UCSD-AML1 (cell line): ENCODE data around the gene TBATA.

Source experiments
- DNase-seq: peaks from one replicate; lab custom pipeline; 2025; ENCODE audit not compliant: unreplicated experiment; lab: John Stamatoyannopoulos, UW

Gene TBATA

DNA sequence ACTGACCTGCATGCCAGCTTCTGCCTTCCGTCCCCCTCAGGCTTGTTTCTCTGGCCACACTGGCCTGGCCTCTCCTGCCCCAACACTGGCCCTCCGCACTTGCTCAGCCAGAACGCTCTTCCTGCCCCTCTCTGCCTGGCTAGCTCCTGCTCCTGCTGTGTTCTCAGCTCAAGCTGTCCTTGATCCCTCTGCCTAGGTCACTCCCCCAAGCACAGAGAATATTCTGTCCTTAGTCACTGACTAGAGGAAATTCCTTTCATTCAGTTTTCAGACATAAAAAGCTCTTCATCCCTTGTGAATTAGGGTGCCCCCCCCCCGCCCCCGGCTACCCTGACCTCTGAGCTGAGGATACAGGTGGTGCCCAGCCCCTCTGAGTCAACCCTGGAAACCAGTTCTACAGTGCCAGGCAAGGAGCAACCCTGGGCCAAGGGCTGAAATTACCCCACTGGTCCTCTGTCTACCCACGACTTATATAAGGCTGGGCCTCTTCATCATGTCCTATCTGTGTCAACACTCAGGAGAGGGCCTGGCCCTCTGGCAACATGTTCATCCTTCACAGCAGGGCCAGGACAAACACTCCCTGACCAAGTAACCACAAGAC lies 23.9 kb upstream of the TBATA start:
- no peak for DNase-seq

DNA sequence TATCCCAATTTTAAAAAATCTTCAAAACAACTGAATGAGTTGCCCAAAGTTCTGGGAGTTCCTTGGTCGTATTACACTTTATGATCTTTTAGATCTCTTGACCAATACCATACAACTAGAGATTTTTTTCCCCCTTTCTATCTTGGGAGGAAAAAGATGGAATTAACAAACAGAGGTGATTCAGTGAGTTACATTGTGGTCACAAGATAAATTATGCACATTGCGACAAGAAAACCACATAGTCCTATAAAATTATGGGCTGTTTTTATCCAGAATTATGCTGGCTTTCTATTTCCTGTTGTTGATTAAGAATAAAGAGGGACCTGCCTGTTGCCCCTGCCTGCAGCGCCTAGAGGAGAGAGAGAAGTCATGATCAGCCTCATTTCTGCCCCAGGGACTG lies 22.4 kb upstream of the TBATA start:
- no peak for DNase-seq

DNA sequence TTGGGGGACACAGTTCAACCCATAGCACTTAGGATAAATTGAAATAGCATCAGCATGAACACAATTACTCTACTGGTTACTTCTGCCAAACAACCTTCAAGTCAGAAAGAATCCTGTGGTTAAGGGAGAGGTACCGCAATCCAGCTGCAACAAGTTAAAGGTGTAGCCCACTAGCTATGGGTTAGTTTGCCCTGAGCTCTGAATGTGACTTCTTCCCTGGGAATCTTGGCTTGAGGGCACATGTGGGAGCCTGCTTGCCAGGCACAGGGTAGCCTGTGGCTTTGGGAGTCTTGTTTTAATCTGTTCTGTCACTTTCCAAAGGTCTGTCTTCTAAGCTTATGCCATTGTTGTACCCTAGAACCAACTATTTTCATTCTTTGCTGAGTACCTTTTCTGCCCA lies 21.7 kb upstream of the TBATA start:
- DNase-seq: no peak

DNA sequence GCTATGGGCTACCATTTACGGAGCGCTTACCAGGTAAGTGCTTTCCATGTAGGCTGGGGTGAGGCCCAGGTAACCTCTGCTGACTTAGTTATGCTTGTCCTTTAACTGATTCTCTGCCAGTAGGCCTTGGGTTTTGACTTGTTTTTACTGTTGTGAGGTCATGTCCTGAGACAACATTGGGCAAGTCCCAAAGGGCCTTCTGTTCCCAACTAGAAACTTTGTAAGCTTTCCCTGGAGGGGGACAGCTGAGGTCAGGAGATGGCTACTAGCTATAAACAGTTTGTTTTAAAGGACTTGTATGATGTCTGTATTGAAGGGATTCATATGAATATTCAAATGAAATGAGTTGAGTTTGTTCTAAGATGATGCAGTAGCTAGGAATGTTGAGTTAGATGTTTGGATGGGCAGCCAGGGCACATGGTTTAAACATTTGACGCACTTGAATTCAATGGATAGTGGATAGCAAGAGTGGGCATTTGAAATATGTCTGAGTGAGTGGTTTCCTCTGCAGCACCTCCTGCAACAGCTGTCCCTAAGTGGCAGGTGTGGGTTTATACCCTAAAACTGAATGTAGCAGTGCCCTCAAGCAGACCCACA lies 20.5 kb upstream of the TBATA start:
- DNase-seq: no peak

DNA sequence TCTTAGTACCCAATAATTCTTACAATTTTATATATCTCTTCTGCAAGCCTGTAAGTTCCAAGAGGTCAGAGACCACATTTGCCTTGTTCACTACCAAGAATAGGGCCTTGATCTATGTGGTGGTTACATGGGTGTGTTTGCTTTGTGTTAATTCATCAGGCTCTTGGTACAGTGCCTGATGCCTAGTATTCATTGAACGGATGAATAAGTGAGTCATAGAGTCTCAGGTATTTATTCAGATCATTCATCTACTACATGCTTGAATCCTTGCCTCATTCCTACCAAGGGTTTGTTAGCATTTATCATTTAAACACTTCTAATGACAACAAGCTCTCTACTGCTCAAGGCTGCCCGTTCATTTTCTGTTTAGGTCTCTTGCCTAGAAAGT lies 19.2 kb upstream of the TBATA start:
- no peak for DNase-seq

DNA sequence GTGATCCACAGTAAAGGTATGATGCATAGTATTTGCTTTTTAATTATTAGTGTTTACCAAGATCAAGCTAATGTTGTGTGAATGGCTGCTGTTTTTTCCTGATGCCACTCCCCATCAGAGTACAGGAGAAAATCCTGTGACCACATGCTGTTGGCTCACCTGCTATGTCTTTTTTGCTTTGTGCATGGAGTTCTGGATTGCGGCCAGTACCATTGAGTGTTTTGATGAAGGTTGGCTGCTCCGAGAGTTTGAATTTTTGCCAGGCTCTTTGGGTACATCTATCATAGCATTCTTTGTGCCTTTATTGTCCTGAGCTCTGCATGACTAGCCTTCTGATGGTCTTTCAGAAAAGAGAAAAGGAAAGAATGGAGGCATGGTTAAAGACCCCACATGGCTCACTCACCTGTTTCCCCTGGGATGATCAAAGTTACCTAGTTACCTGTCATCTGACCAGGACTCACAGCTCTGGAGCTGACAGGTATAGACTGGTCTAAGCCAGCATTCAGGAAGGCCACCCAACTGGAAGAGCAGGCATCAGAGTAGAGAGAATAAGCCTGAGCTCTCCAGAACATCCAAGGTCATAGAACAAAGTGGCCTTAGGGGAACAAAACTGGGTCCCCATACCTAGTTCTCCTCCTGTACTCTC lies 18.7 kb upstream of the TBATA start:
- DNase-seq: no peak

DNA sequence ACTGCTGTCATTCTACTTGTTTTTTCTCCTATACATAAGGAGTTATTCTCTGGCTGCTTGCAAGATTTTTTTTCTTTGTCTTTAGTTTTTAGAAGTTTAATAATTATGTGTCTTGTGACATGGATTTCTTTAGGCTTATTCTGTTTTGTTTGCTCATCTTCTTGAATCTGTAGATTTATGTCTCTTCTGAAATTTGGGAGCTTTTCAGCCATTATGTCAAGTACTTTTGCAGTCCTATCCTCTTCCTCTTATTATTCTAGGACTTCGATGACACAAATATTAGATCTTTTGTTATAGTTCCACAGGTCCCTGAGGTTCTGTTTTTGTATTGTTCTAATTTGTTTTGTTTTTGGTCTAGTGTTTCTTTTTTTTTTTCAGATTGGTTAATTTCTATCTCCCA lies 16.7 kb upstream of the TBATA start:
- DNase-seq: no peak

DNA sequence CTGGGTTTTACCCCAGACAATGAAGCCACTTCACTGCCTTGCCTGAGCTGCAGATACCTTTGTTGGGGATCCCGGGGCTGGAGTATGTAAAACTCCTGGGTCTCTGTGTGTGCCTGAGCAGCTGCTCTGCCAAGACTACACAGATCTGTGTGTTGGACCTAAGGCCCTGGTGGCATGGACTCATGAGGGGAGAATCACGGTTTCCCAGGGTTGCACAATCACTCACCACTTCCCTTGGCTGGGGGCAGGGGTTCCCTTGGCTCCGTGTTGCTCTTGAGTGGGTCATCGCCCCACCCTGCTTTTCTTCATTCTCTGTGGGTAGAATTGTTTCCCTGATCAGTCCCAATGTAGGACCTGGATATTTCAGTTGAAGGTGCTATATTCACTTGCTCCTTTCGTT lies 13.9 kb upstream of the TBATA start:
- DNase-seq: no peak

DNA sequence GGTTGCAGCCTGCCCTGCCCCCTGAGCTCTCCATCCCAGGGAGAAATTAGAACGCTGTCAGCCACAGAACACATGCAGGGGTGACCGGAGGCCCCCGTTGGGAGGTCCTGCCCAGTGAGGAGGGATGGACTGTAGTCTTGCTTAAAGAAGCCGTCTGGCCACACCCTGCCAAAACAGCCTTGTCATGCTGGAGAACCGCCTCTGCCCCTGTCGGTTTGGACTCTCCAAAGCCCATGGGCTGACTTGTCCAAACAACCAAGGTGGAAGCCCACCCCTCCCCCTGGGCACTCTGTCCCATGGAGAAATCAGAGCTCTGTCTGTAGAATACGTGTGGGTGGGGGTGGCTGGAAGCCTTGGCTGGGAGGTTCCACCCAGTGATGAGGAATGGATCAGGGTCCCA lies 12.7 kb upstream of the TBATA start:
- no peak for DNase-seq

DNA sequence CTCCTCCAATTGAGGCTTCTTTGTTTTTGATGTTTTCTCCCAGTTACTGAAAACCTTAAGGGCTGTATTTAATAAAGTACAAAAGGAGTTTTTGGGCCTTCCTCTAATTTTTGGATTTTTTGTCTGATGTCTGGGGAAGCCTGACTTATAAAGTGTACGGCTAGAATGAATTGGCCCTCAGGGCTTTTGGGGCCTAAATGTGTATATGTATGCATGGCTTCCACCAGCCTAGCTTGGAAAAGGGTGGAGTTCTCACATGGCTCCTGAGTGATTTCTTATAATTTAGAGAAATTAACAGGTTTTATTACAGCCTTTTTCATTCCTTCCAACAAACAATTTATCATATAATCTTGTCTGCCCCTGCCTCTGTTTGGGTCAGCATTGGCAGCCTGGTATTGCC lies 10.4 kb upstream of the TBATA start:
- no peak for DNase-seq

DNA sequence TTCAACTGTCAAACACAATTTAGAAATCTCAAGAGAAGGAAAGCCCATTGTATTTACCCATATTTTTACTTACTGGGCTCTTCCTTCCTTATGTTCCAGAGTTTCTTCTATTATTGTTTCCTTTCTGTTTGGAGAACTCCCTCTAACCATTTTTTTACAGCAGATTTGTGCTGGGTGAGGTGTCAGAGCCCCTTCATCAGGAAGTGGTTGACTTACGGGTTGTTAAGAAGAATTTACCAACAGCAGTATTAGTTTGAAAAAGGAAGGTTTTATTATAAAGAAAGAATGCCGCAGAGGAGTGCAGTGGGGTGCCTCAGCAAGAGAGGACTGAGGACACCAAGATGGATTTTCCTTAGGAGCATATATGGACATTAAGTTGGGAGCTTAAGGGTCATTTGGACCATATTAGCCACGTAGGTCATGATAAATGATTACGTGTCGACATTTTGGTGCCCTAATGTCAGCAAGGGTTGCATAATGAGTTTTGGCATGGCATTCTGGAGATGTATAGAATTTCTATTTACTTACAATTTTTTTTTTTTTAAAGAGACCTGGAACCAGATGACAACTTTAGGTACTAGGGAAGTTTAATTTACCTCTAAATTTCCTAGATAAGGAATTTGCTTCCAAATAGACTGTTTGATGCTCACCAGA lies 6.3 kb upstream of the TBATA start:
- DNase-seq: no peak

DNA sequence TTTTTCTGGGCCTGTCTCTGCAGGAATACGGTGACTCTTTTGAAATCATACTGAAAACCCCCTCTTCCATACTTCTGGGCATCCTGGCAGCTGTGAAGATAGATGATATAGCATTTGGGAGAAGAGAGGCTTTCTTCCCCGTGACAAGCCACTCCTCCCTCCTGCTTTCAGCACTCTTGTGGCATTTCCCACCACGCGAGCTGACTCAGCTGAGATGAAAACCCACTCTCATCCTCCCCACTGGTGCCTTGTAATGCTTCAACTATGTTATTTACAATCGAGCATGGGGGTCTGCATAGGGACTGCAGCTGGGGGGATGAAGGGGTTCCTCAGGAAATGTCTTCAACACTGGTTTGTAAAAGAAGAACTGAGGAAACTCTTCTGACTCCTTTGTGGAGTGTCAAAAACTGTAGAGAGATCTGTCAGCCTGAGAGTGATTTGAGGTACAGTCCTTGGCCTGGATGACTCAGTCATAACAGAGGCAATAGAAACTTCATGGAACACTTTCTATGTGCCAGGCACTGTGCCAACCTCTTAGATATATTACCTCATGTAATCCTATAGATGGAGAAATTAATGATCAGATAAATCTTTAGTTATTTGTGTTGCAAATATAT lies 1.7 kb upstream of the TBATA start:
- DNase-seq: peak; percentile 34

DNA sequence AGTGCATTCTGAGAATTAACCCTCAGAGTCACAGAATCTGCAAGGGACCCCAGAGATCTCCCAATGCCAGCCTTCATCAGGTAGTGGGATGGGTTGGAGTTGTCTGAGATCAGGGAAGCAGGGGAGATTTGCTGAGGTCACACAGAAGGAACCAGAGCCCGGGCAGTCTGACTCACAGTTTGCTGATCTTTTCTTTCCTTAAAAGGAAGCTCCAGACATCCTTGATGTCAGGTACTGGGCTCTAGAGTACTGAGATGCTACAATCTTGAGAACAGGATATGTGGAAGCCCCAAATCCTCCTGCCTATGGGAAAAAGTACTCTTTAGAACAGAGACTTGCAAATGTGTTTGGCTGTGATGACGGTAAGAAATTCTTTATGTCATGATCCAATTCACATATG lies 706 bp downstream of the TBATA start:
- no peak for DNase-seq

DNA sequence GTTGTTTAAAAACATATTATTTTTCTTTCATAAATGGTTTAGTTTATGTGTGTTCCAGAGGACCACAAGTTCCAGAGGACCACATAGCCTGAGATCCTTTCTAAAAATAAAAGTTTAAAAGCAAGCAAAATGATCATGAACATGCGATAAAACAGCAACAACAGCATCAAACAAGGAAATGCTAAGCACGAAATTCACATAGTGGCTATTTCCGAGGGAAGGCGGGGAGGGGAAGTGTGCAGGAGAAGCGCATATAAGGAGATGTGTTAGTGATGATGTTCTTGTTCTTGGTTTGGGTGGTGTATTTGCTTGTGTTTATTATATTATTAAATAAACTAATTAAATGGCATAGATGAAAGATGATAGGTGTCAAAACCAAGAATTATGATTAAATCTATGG lies 1.2 kb downstream of the TBATA start:
- DNase-seq: no peak

DNA sequence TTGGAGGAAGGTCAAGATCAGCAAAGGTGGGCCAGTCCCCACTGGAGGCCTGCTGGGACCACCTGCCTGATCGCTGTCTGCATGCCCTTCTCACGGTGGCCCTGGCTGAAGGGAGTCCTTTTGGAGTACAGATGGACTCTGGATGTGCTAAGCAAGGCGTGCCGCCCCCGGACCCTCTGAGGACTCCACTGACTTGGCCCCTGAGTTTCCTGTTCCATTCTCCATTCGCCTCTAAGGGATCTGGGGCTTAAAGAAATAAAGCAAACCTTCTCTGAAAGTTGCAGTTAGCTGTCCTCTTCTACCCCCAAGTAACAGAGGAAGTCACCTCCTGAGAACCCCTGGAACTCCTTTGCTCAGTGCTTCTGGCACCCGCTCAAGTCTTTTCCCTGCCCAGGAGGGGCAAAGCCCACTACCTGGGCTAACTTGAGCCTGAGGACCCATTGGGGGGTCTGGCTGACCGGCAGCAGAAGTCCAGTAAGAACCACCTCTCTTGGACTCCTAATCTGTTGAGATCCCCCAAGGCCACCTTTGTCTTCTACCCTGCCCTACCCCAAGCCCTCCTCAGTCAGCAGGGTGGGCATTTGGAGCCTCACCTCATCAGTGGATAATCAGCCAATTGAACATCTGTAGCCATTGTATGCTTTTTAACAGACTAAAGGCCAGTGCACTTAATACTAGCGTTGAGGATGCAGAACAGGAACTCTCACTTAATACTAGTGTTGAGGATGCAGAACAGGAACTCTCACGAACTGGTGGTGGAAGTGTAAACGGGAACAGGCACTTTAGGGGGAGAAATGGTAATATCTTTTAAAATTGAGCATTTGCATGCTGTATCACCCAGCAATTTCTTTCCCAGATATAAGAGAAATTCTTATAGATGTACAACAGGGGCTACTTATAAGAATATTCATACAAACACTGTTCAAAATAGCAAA lies 2.2 kb downstream of the TBATA start:
- no peak for DNase-seq

DNA sequence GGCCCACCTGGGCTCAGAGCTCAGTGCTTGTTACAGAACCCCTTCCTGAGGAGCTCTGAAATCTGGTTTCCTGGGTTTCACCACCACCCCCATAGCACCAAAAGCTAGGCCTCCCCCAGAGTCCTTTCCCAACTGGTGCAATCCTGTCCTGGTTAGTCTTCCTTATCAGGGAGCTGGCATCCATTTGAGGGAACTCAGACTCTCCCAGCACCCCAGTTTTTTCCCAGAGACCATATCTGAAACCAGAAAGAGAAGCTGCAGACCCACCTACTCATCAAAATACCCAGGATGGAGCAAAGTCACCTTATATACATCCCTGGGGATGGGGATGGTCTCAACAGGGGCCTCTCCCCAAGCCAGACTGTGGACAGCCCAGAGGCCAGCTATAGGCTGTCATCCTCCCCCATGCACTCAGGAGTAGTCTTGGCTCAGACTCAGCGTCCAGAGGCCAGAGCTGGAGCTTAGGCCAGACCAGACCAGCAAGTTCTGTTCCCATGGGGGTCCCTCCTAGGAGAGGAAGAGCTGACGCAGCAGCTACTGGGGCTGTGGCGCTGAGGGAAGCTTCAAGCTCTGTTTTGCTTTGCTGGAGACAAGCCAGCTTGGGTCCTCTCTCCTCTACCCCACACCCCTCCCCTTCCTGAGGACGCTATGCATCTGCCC lies 3.0 kb downstream of the TBATA start:
- DNase-seq: no peak

DNA sequence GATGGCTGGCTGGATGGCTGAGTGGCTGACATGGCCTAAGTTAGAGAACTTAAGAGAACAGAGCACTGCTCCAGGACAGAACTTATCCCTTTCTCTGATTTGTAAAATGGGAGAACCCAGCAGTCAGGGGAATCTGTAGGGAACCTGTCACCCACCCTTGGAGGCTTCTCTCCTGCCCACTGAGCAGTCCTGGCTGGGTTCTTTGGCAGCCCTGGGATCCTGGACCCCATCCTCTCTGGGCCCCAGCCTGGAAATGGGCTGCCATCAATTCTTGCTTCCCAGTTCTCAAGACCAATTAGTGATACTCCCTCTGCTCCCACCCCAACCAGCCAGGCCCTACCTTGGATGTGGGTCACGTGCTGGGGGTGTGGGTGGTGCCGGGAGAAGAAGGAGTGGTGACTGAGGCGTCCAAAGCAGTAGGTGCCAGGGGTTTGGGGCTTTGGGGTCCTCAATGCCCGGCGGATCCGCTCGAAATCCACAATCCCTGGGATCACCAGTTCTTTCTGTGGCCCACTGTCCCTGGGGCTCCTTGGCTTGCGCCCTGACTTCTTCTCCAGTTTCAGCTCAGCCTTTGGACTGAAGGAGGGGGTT lies 3.6 kb downstream of the TBATA start:
- no peak for DNase-seq

DNA sequence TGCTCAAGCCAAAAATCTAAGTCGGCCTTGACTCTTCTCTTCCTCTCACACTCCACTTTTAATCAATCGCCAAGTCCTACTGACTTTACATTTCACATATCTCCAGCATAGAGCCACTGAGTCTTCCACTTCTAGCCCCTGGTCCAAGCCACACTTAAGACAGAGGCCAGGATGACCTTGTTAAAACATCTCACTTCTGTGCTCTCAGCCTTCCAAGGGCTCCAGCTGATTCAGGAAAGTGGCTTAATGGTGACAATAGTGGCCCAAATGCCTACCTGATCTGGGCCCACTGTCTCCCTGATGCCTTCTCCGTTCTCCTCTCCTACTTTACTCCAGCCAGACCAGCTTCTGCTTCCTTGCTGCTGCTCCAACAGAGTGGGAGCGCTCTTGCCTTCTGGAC lies 4.4 kb downstream of the TBATA start:
- no peak for DNase-seq

DNA sequence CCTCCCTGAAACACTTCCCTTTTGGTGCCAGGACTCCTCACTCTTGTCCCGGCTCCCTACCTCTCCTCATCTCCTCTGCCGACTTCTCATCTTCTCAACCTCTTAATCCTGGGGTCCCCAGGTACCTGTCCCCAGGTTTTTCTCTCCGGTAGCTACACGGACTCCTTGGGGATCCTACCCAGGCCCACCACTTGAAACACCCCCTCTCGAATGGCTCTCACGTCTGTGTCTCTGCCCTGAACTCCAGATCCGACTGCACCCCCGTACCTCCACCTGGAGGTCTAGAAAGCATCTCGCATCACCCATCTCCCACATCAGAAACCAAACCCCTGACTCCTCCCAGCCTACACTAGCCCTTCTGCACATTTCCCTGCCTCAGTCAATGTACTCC lies 4.8 kb downstream of the TBATA start:
- DNase-seq: no peak
